AG04450 (cell line): ENCODE results near the gene BMF. TPM values are rescaled to one million over a fixed set of nuclear protein-coding genes. Genes with fewer than 3 reads are reported as not detected.
"Not testable (repeated sequence)": the region's sequence is repeated elsewhere in the genome, so short reads cannot be mapped to it uniquely, and the experiment has no call there.

Experiments
- CTCF ChIA-PET: fragments of 300-600, 350-600 bp; formaldehyde crosslinking; extraction: SDS; loops from one replicate; lab custom pipeline; 2022; ENCODE audit warnings: antibody characterized with exemption, inconsistent platforms; lab: Charles Lee
- POLR2A ChIA-PET: fragments of 350-600 bp; formaldehyde crosslinking; extraction: SDS; loops from one replicate; lab custom pipeline; 2021; ENCODE audit warnings: antibody characterized with exemption, inconsistent platforms; lab: Yijun Ruan, JAX
- DNase-seq: peaks from one replicate; pipeline ENCODE4 v3.0.0-alpha.2; 2011; ENCODE audit warnings: low read depth, low spot score
- H3K27ac ChIP-seq: one replicate; pipeline ENCODE4 v1.5.1; 2012; ENCODE audit warnings: low read depth, low read length, control low read depth
- H3K27me3 ChIP-seq: one replicate; pipeline ENCODE4 v1.6.0; 2012; ENCODE audit warnings: low read length; ENCODE audit not compliant: control insufficient read depth, insufficient read depth
- H3K4me3 ChIP-seq: 2 replicates; pipeline ENCODE4 v1.5.1; 2011; ENCODE audit warnings: mild to moderate bottlenecking, low read depth, low read length, control low read depth
- H3K9me3 ChIP-seq: 2 replicates; pipeline ENCODE4 v1.5.1; 2012; ENCODE audit warnings: low read length; ENCODE audit not compliant: control insufficient read depth, insufficient read depth
- polyA plus RNA-seq: library from polyadenylated mRNA; depleted of rRNA; stranded (reverse); fragments of >200 nt; gene quantifications from 2 replicates; pipeline ENCODE4 v1.2.3, GENCODE V29; 2011
- TF ChIP-seq, protein P1 (sequence below): IDR thresholded peaks from 2 replicates; pipeline ENCODE4 v1.5.1; 2011; ENCODE audit warnings: low read depth, low read length, control low read depth, inconsistent platforms

The BMF gene
- polyA plus RNA-seq, 1 experiment = 6.2 TPM

DNA sequence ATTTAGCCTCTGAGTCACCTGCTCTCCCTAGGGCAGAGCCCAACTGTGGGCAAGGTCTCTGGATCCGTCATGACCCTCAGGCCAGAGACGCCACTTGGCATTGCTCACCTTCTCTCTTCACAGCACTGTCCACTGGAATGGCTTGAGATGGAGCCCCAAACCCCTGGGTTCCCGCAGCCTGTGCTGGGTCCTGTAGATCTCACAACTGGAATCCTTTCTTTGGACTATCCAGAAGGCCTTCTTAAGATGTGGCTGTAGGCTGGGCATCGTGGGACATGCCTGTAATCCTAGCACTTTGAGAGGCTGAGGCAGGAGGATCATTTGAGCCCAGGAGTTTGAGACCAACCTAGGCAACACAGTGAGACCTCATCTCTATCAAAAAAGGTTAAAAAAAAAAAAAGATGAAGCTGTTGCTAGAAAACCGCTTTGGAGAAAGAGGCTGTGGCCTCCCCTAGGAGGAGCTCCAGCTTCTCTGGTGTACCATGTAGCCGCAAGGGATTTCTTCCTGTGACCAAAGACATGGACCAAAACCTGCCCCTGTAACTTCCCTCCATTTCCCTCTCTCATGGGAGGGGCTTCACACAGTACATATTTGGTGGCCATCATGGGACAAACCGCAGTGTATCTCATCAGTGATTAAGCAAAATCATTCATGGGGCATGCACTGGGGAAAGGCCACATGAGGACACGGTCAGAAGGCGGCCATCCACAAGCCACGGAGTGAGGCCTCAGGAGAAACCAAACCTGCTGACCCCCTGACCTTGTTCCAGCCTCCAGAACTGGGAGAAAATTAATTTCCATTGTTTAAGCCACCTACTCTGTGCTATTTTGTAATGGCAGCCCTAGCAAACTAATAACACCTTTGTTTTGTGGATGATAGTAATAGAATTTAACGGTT lies 28.9 kb upstream of the BMF start:
- no peaks in the 10 kb centered on the region for H3K9me3 ChIP-seq
- peaks cover 7% of the 10 kb centered on the region for H3K27me3 ChIP-seq
- CTCF ChIA-PET = no interaction called here
- H3K4me3 ChIP-seq = no peak overlapping the region
- no peak overlapping the region for H3K27ac ChIP-seq
- POLR2A ChIA-PET = no interaction called here
- no peak for DNase-seq
- TF ChIP-seq, protein P1, sequence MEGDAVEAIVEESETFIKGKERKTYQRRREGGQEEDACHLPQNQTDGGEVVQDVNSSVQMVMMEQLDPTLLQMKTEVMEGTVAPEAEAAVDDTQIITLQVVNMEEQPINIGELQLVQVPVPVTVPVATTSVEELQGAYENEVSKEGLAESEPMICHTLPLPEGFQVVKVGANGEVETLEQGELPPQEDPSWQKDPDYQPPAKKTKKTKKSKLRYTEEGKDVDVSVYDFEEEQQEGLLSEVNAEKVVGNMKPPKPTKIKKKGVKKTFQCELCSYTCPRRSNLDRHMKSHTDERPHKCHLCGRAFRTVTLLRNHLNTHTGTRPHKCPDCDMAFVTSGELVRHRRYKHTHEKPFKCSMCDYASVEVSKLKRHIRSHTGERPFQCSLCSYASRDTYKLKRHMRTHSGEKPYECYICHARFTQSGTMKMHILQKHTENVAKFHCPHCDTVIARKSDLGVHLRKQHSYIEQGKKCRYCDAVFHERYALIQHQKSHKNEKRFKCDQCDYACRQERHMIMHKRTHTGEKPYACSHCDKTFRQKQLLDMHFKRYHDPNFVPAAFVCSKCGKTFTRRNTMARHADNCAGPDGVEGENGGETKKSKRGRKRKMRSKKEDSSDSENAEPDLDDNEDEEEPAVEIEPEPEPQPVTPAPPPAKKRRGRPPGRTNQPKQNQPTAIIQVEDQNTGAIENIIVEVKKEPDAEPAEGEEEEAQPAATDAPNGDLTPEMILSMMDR = no peak

DNA sequence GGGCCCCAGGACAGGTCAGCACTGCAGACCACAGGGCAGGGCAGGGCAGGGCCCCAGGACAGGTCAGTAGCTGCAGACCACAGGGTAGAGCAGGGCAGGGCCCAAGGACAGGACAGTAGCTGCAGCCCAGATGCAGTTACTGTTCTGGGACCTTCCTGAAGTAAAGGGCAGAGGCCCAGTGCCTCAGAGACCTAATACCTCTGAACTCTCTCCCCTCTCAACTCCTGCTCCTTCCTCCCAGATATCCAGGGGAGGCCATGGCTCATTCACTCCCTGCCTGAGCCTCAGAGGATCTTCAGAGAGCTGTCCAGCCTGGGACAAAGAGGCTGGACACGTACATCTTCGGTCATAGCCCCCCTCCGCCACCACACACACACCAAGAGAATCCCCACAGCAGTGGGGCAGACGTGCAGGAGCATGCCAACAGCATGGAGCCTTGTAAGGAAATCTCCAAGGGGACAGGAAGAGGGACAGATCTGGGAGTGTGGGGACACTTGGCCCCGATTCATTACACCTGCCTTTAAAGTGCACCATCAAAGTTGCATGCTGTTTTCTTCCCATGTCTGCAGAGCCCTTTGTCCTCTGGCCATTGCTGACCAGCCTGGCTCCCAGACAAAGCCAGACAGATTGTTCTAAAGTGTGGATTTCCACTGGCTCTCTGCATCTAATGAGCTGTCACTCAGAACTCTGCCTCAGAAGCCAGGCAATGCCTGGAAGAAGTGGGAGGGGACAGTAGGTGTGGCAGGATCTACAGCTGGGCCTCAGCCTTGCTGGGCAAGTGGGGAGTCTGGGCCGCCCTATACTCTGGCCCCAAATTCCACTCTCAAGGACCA lies 28.0 kb upstream of the BMF start:
- H3K9me3 ChIP-seq = no peaks in the 10 kb centered on the region
- POLR2A ChIA-PET = no interaction called here
- TF ChIP-seq, protein P1 = no peak
- peaks cover 3% of the 10 kb centered on the region for H3K27me3 ChIP-seq
- no peak overlapping the region for H3K4me3 ChIP-seq
- H3K27ac ChIP-seq = no peak overlapping the region
- CTCF ChIA-PET = no interaction called here
- DNase-seq = no peak

DNA sequence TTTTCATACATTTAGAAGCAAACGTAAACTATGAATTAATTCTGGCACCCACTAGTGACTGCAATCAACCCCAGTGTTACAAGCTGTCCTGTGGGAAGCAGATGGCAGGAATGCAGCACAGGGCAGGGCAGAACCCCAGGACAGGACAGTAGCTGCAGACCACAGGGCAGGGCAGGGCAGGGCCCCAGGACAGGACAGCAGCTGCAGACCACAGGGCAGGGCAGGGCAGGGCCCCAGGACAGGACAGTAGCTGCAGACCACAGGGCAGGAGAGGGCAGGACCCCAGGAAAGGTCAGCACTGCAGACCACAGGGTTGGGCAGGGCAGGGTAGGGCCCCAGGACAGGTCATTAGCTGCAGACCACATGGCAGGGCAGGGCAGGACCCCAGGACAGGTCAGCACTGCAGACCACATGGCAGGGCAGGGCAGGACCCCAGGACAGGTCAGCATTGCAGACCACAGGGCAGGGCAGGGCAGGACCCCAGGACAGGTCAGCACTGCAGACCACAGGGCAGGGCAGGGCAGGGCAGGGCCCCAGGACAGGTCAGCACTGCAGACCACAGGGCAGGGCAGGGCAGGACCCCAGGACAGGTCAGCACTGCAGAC lies 27.3 kb upstream of the BMF start:
- CTCF ChIA-PET = not testable (repeated sequence)

DNA sequence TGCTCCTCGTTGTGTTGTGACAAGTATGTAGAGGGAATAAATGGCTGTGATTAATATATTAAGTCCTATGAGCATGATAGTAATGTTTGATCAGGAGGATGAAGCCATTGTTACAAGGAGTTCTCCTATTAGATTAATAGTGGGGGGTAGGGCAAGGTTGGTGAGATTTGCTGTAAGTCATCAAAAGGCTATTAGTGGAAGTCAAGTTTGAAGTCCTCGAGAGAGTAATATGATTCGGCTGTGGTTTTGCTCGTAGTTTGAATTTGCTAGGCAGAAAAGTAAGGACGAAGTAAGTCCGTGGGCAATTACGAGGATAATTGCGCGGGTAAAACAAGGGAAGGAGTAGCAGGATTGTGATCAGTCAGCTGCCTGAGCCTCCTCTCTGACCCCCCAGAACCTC lies 26.2 kb upstream of the BMF start:
- DNase-seq = no peak
- Histone ChIP-seq H3K27me3 (peaks cover 2% of the 10 kb centered on the region), H3K4me3 (no peak overlapping the region), H3K27ac (no peak overlapping the region), H3K9me3 (no peaks in the 10 kb centered on the region)
- POLR2A ChIA-PET = no interaction called here
- TF ChIP-seq, protein P1 = no peak
- CTCF ChIA-PET = no interaction called here

More for the DNA sequence above, 27.3 kb upstream of the BMF start:
- H3K27ac ChIP-seq, H3K9me3 ChIP-seq, H3K4me3 ChIP-seq, H3K27me3 ChIP-seq, DNase-seq, POLR2A ChIA-PET: not testable (repeated sequence)

DNA sequence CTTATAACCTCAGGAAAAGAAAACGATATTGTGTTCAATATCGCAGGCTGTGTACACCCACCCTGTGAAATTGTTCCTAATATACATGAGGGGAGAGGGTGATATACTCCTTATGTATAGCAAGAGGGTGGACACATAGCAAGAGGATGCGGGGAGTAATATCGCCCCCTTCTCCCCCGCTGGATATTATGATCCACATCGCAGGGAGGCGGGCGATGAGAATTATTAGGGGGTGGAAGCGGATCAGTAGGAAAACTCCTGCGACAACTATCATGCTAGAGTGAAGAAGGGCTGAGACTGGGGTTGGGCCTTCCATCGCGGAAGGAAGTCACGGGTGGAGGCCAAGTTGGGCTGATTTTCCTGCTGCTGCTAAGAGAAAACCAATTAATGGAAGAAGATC lies 24.9 kb upstream of the BMF start:
- DNase-seq = no peak
- Histone ChIP-seq H3K4me3 (no peak overlapping the region), H3K27ac (no peak overlapping the region), H3K27me3 (peaks cover 8% of the 10 kb centered on the region), H3K9me3 (no peaks in the 10 kb centered on the region)
- TF ChIP-seq, protein P1 = no peak
- CTCF ChIA-PET = no interaction called here
- POLR2A ChIA-PET = no interaction called here
